Daoy (cell line): ENCODE results near the gene MARK3. TPM values are rescaled to one million over a fixed set of nuclear protein-coding genes. Genes with fewer than 3 reads are reported as not detected.
A peak's percentile ranks its signal among the peaks of the same experiment; 100 is the strongest.
"Not testable (repeated sequence)": the region's sequence is repeated elsewhere in the genome, so short reads cannot be mapped to it uniquely, and the experiment has no call there.

Experiments
- DNase-seq: peaks from one replicate; pipeline ENCODE4 v3.0.0-alpha.2; 2015; ENCODE audit warnings: low read depth
- total RNA-seq: library from RNA; depleted of rRNA; stranded (reverse); fragments of >200 nt; shearing (Covaris generic); gene quantifications from 2 replicates; pipeline ENCODE4 v1.2.3, GENCODE V29; 2014; rRNA removed

MARK3 gene
- total RNA-seq, result 61.6 and 64.8 TPM in 2 replicates

DNA sequence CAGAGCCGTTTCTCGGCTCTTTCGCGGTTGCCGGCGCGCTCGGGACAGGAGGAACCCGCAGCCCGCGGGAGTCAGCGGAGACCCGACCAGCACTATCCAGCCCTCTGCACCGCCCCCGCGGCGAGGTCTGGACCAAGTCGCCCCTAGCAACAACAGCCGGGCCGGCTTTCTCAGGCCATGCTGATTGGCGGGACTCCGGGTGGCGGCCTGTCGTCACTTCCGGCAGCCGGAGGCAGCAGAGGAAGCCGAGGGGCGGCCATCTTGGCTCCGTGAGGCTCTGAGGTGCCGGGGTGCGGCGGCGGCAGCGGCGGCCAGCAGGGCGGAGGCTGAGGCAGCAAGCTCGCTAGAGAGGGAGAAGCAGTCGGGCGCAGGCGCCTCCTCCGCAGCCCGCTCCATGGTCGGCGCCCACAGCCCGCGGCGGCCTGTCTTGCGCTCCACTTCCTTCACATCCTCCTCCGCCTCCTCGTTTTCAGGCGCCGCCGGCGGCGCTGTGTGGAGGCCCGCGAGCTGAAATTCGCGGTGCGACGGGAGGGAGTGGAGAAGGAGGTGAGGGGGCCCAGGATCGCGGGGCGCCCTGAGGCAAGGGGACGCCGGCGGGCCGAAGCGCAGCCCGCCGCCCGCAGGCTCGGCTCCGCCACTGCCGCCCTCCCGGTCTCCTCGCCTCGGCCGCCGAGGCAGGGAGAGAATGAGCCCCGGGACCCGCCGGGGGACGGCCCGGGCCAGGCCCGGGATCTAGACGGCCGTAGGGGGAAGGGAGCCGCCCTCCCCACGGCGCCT is at the start of gene MARK3:
Gene MARK3 (plus strand): TSS at position 264 of the 777 bp plus-strand sequence. CDS start 615 bp downstream, outside the sequence.
- DNase-seq, result peak; percentile 99

DNA sequence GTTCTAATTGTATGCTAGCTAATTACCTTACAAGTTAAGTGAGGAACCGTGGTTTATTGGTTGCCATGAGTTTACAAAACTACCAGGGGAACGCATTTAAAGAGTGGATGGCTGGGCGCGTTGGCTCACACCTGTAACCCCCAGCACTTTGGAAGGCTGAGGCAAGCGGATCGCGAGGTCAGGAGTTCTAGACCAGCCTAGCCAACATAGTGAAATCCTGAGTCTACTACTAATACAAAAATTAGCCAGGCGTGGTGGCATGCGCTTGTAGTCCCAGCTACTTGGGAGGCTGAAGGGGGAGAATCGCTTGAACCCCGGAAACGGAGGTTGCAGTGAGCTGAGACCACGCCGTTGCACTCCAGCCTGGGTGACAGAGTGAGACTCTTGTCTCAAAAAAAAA is 49.0 kb upstream of the MARK3 start:
- DNase-seq, result no peak

DNA sequence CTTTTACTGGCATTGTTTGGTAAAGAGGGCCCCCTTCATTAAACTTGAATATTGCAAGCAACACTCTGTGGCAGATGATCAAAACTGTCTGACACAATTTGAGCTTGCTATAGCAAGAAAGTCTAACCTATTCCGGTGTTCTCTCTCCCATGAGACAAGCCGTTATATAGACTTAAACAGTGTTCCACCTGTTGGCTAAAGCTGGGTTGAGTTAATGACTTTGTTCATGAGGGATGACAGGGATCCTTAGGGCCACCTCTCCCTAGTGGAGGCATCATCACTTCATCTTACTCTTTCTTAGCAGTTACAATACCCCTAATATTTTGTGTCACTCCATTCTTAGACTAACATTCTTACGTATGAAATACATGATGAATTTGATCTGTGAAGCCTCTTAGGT is 47.4 kb upstream of the MARK3 start:
- no peak for DNase-seq

DNA sequence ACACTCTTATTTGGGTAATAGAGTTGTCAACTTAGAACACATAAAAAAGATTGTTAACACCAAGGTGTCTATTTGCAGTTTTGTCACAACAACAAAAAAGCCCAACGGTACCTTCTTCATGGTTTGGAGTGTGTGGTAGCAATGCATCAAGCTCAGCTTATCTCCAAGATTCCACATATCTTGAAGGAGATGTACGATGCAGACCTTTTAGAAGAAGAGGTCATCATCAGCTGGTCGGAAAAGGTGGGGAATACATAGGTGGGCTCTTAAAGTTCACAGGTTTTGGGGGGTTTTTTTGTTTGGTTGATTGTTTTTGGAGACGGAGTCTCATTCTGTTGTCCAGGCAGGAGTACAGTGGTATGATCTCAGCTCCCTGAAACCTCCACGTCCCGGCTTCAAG is 45.7 kb upstream of the MARK3 start:
- DNase-seq, result no peak

DNA sequence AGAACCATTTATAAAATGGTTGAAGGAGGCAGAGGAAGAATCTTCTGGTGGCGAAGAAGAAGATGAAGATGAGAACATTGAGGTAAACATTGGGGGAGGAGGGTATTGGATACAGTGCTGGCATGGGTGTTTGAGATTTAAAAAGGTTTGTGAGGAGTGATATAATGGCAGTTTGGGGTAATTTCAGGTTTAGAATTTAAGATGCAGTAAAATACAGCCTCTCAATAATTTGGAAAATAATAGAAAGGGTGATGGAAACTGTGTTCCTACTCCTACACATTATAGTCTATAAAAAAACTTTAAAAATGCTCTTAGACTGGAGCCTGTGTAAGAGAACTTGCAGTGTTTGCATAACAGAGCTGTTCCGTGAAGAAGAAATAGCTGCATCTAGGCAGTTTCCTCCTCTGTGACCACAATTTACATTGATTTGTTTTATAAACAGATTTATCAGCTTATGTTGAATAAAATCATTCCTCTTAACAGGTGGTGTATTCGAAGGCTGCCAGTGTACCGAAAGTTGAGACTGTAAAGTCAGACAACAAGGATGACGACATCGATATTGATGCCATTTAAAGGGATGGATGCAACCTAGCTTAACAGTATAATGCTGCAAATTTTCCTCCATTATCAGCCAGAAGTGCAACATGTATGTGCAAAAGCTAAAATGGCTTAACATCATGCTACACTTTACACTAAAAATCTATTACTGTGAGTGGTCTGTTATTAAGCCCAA is 44.6 kb upstream of the MARK3 start:
- DNase-seq, result no peak

DNA sequence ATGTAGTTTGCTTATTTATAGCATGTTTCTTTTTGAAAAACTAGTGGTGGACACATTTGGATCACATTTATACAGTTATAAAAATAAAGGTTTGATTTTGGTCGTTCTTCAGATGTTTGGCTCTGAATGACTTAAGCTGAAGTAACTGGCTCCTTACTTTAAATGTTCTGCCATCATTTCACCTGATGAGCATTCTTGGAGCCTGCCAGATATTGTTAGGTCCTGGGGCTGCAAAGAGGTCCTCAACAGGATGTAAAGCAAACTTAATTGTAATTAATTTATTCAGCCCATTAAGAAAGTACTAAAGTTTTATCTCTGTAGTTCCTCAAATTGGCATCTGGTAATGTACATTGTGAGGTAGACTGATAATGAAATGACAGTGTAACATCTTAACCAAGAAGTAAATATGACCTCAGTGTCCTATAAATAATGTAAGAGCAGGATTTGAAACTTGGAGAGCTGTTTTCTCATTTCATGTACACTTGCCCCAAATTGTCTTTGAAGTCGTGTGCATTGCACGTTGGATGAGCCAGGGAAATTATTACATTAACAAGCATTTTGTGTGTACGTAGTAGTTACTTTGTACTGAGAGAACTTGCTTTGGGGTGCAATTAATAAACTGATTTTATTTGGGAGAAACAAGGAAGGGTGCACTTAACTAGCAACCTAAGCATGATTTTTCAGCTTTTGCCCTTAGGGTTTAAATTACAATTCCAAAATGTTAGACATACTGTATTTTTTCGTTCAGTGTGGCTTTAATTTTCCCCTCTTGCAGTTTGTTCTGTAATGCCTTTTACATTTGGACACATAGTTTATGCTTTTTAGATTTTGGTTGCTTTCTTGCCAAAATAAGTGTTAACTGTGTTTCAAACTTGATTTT is 43.7 kb upstream of the MARK3 start:
- no peak for DNase-seq

DNA sequence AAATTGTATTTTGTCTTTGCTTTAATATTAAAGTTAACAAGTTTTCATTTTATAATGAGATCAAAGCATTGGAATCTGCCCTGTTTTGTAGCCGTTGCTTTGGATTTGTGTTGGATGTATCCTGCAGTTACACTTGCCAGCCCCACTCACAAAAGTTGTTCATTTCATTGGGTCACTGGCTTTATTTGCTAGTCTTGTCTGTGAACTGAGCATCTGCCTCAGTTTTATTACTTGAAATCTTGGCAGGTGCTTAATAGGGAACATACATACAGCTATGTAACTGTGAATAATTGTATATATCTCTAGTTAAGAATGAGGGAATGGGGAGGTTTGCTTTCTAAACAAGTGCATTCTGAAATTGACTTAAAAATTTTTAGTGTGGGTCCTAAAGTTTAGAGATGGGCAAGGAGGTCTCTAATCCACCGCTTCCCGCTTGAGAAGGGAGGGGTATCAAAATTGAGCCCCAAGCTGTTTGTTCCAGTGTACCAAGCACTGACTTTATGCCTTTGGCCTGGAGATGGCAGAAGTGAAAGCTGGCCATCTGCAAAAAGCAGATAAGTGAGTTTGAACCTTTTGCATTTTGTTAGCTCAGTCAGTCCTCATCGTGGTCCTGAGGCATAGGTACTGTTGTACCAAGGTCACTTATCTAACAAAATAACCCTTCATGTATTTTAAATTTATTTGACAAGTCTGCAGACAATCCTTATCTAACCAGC is 41.9 kb upstream of the MARK3 start:
- no peak for DNase-seq

DNA sequence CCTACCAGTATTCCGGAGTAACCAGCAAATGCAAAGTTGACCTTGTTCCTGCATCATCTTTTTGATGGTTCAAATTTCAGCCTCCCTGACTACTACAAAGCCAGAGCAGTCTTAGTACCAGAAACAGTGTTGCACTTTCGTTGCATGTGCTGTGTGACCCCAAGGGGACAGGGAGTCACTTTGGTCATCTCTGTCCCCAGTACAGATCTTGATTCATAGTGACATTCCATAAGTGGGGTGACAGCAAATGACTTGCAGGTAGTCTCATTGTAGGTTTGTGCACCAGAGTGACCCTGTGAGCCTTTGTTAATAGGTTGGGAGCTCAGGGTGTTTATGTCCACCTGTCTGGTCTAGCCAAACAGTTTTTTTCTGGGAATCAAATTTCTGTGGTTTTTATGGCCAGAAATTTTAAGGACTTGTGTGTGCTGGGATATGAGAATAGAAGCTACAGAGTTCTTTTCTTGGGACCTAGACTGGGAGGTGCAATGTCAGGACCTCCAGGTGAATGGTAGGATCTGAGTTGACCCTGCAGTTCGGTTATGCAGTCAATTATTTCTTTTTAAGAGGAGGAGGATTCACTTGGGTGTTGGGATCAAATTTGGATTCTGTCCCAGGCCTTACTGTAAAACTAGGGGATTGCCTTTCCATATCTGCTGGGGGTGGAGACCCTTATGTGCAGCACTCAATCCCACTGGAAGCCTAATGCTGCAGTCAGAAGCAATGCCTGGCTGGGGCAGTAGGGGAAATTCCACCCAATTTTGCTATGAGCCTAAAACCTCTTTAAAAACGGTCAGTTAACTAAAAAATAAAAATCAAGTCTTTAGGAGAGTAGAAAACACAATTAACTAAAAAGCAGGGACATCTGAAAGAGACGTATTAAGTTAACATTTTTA is 41.1 kb upstream of the MARK3 start:
- no peak for DNase-seq

DNA sequence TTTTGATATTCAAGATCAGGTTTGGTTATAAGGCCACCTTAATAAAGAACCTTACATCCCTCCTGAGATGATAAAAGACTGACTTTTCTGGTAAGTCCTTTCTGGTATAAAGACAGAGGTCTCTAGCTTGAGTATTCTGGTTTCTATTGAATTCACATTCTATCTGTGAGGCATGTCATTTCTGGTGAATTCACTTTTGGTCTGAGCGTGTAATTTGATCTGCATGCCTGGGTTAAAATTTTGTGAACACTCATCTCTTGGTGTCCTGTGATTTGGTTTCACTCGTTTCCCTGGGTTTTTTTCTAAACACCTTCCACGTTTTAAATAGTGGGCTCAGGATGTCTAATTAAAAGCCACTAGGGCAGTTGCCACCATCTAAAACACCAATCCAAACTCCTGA is 38.9 kb upstream of the MARK3 start:
- DNase-seq, result no peak

DNA sequence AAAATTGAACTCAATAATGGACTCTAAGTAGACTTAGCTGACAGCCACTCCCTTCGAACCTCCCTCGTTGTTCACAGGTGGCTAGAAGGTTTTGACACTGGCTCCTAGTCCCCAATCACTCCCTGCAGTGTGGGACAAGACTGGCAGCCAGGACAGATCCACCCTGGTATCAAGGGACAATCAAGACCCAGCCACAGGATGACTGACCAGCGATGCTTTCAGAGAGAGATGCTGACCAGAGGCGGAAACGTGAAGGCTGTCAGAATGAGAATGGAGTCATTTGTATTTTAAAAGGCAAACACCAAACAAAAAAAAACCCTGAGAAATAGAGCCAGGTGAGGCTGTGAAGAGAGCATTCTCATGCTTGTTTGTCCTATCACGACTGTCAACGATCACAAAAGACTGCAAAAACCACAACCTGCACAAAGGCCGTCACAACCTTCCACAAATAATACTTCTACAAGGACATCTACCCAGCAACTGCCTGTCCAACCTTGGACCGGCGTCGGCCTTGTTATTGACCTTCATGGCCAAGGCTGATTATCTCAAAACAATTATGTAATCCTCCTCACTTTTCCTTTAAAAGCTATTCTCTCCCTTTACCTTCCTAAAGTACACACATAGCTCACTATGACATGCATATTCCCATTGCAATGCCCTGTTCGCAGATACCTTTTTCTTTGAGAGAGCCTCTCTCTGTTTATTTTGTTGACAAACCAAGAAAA is 38.0 kb upstream of the MARK3 start:
- DNase-seq, result no peak

DNA sequence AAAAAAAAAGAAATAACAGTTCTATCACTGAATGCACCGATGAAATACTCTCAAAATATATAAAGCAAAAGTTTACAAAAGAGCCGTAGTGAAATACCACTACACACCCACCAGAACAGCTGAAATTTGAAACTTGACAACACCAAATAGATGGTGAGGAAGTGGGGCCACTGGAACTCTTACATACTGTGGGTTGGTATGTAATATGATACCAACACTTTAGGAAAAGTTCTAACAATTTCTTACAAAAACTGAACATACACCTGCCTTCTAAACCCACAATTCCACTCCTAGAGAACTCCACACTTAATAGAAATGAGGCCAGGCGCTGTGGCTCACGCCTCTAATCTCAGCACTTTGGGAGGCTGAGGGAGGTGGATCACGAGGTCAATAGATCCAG is 37.1 kb upstream of the MARK3 start:
- DNase-seq, result no peak

DNA sequence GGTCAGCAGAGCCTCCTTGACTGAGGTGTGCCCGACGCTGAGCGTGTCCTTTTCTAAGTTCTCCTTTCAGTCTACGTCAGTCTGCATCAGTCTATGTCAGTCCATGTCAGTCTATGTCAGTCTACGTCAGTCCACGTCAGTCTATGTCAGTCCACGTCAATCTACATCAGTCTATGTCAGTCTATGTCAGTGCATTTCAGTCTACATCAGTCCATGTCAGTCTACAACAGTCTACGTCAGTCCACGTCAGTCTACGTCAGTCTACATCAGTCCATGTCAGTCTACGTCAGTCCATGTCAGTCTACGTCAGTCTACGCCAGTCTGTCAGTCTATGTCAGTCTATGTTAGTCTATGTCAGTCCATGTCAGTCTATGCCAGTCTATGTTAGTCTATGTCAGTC is 35.2 kb upstream of the MARK3 start:
- no peak for DNase-seq

DNA sequence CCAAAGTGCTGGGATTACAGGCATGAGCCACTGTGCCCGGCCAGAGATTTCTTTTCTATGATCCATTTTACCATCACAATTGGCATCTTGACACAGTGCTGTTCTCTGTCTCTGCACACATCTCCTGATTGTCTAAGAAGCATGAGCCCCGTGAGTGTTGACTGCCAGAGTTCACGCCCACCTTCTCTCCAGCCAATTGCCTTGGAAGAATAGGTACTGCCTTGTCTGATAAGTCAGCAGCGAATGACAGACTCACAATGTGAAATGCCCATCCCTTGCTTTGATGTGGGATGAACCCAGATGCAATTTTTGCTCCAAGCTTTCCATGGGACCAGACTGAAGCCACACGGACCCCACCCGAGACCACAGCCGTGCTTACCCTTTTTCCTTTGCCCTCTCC is 31.9 kb upstream of the MARK3 start:
- DNase-seq, result no peak

DNA sequence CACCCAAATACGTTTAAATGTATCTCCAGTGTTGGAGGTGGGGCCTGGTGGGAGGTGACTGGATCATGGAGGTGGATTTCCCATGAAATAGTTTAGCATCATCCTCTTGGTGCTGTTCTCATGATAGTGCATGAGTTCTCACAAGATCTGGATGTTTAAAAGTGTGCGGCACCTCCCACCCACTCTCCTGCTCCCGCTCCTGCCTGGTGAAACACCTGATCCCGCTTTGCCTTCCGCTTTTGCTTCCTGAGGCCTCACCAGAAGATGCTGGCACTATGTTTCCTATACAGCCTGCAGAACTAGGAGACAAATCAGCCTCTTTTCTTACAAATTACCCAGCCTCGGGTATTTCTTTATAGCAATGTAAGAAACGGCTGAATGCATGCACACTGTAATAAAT is 31.1 kb upstream of the MARK3 start:
- no peak for DNase-seq

DNA sequence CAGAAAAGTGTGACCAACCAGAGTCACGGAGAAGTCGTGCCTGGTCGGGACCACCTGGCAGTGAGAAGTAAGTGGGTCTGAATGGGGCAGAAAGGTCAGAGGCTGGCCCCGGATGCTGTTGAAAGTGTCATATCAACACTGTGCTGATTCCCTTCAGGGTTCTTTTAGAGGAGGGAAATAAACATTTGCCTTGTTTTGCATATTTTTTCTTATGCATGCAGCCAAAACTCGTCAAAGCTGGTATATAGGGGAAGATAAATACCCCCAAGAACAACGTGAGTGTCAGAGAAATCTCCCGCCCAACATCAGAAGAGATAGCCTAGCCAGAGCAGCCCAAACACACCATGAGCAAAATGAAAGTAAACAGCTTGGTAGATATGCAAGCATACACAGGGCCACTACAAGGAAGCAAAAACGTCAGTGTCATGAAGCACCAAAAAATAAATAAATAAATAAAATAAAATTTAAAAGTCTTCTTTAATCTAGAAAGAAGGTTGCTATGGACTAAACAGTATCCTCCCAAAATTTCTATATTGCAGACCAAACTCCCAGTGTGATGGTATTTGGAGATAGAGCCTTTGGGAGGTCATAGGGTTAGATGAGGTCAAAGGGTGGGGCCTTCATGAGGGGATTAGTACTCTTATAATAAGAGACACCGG is 29.1 kb upstream of the MARK3 start:
- no peak for DNase-seq

DNA sequence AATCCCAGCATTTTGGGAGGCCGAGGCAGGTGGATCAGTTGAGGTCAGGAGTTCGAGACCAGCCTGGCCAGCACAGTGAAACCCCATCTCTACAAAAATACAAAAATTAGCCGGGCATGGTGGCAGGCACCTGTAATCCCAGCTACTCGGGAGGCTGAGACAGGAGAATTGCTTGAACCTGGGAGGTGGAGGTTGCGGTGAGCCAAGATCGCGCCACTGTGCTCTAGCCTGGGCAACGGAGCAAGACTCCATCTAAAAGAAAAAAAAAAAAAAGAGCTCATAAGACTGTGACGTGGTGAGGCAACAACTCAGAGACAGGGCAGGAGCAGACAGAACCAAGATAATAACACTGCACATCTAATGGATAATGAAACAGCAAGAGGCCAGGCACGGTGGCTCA is 27.7 kb upstream of the MARK3 start:
- DNase-seq, result not testable (repeated sequence)

DNA sequence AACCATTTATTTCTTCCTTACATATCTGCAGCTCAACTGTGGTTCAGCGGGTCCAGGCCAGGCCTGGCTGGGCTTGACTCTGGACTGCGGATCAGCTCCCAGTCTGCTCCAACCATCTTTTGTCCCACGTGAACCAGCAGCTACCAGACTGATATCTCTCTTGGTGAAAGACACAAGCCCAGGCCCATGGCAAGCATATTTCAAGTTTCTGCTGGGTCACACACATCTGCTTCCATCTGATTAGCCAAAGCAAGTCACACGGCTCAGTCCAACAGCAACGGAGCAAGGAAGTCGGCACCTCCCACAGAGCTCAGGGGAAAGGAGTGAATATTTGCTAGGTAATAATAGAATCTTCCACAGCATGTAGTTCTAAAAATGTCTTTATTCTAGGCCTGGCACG is 24.7 kb upstream of the MARK3 start:
- DNase-seq, result no peak

DNA sequence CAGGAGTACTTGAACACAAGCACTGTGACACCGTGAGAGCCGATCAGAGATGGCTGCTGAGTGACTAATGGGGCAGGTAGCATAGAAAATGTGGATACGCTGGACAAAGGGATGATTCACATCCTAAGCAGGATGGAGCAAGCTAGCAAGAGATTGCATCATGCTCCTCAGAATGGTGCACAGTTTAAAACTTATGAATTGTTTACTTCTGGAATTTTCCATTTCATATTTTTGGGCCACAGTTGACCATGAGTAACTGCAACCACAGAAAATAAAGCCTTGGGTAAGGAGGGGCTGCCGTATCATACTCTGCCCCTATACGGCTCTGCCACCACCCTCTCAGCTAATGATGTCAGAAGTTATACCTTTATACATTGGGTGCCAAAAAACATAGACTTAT is 23.3 kb upstream of the MARK3 start:
- DNase-seq, result peak; percentile 78

DNA sequence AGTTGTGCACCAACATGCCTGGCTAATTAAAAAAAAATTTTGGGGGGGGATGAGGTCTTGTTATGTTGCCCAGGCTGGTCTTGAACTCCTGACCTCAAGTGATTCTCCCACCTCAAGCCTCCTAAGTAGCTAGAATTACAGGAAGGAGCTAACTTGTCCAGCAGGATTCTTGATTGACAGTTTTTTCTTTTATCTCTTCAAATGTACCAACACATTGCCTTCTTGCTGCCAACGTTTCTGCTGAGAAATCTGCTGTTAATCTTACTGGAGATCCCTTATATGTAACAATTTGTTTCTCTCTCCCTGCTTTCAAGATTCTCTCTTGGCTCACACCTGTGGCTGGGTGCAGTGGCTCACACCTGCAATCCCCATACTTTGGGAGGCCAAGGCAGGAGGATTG is 22.4 kb upstream of the MARK3 start:
- DNase-seq, result no peak
